Ishikawa (cell line): ENCODE results near the gene RNF224.

Experiments used
- CEBPB ChIP-seq: IDR thresholded peaks from 2 replicates; pipeline ENCODE4 v1.6.1; 2012
- CREB1 ChIP-seq: IDR thresholded peaks from 2 replicates; pipeline ENCODE4 v1.6.1; 2012; ENCODE audit warnings: low read depth
- EGR1 ChIP-seq: IDR thresholded peaks from 2 replicates; pipeline ENCODE4 v1.6.1; 2012
- EP300 ChIP-seq: IDR thresholded peaks from 2 replicates; pipeline ENCODE4 v1.6.1; 2012; ENCODE audit warnings: borderline replicate concordance
- FOXM1 ChIP-seq: IDR thresholded peaks from 2 replicates; pipeline ENCODE4 v1.6.1; 2012; ENCODE audit warnings: low read depth, borderline replicate concordance
- MAX ChIP-seq: IDR thresholded peaks from 2 replicates; pipeline ENCODE4 v1.6.1; 2012
- NFIC ChIP-seq: IDR thresholded peaks from 2 replicates; pipeline ENCODE4 v1.6.1; 2012
- RAD21 ChIP-seq: IDR thresholded peaks from 2 replicates; pipeline ENCODE4 v1.6.1; 2012; ENCODE audit warnings: low read depth
- REST ChIP-seq: IDR thresholded peaks from 2 replicates; pipeline ENCODE4 v1.6.1; 2012; ENCODE audit warnings: low read depth, mild to moderate bottlenecking
- TAF1 ChIP-seq: IDR thresholded peaks from 2 replicates; pipeline ENCODE4 v1.6.1; 2012; ENCODE audit warnings: low read depth, mild to moderate bottlenecking
- TCF12 ChIP-seq: IDR thresholded peaks from 2 replicates; pipeline ENCODE4 v1.6.1; 2012; ENCODE audit warnings: low read depth
- TEAD4 ChIP-seq: IDR thresholded peaks from 2 replicates; pipeline ENCODE4 v1.6.1; 2012
- USF1 ChIP-seq: IDR thresholded peaks from 2 replicates; pipeline ENCODE4 v1.6.1; 2012
- YY1 ChIP-seq: IDR thresholded peaks from 2 replicates; pipeline ENCODE4 v1.6.1; 2012; ENCODE audit warnings: low read depth
- ZBTB7A ChIP-seq: IDR thresholded peaks from 2 replicates; pipeline ENCODE4 v1.6.1; 2012; ENCODE audit warnings: low read depth

Gene RNF224

DNA sequence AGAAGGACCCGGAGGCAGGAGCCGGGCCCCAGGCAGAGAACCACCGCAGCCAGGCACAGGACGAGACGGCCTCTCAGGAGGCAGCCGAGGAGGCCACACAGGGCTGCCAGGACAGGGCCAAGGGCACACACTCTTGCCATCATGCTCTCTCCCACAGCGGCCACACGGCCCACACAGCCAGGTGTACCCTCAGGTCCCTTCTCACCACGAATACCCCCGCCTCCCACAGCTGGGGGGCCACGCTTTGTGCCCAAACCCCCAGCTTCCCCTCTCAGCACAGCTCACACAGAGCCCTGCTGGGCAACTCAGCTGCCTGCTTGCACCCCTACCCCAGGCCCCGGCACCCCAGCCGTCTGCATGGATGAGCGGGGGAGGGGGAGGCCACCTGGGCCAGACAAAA lies 33.5 kb upstream of the RNF224 start:
- TF ChIP-seq TCF12, result no peak
- no peak for TF ChIP-seq CREB1
- TF ChIP-seq REST, result no peak
- no peak for TF ChIP-seq USF1
- TF ChIP-seq TAF1, result no peak
- no peak for TF ChIP-seq NFIC
- no peak for TF ChIP-seq CEBPB
- TF ChIP-seq RAD21, result no peak
- TF ChIP-seq YY1, result no peak

DNA sequence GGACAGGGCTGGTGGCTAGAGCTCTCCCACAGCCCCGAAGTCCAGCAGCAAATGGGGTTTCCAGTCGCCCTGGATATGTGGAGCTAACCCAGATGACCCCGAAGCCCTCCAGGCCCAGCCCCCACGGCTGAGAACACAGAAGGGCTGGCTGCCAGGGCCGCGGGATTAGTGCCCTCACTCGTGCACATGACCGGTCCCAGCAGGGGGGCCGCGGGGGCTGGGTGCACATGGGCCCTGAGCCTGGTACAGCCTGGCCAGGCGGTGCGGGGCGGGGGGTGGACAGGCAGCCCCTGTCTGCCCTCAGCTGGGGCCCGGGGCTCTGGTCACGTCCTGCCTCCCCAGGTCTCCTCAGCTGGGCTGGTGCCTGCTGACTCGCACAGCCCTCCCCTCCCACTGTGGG lies 32.9 kb upstream of the RNF224 start:
- TF ChIP-seq NFIC (peak; percentile 68), USF1 (0 out of 2 replicates have a peak, but pooled peaks have one; percentile 37), TAF1 (no peak), FOXM1 (no peak), CEBPB (no peak), REST (no peak), CREB1 (no peak), RAD21 (no peak), EP300 (no peak), ZBTB7A (no peak; the same call in 1 of the 2 replicates), TEAD4 (no peak), TCF12 (0 out of 2 replicates have a peak, but pooled peaks have one; percentile 36), YY1 (no peak), MAX (no peak), EGR1 (no peak)

GRCh38 chr9:137194909-137195308 lies 32.4 kb upstream of the RNF224 start:
- TF ChIP-seq NFIC (no peak), EP300 (no peak), MAX (0 out of 2 replicates have a peak, but pooled peaks have one; percentile 10), YY1 (no peak), TEAD4 (no peak), REST (no peak), TCF12 (no peak)

DNA sequence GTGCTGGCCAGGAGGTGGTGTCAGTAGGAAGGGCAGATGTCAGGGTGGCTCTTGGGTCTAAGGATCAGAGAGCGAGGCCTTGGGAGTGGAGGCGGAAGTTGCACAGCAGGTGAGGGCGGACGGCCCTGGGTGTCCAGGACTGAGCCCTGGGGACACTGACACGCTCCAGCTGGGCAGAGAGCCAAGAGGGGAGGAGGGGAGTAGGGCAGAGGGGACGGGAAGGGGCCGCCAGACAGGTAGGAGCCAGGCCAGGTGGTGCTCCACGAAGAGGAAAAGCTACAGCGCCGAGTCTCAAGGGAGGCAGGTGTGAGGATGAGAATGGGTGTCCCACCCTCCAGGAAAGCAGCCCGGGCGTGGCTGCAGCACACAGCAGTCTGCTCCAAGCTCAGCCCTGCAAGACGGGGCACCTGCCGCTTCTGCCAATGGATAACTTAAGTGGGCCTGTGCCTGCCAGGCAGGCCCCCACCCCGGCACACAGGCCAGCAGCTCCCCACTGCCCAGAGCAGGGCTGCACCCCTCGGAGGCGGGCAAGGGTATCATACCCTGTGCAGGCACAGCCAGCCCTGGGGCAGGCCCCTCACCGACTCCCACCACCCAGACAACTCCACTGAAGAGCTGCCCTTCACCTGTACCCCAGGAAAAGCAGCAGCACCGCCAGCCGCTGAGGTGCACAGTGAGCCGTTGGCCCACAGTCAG lies 31.6 kb upstream of the RNF224 start:
- TF ChIP-seq NFIC (peak; percentile 90), REST (no peak), EP300 (0 out of 2 replicates have a peak, but pooled peaks have one; percentile 35), ZBTB7A (peak; percentile 61; the same call in 1 of the 2 replicates)
